Skeletal muscle tissue (tissue), 4 donors: Measurements from ENCODE around the gene ASPN. TPM values are rescaled to one million over a fixed set of nuclear protein-coding genes. Genes with fewer than 3 reads are reported as not detected.

Experiments
- H3K27ac ChIP-seq: one replicate; pipeline ENCODE4 v1.7.0; 2013; ENCODE audit warnings: mild to moderate bottlenecking, low read depth, low read length, inconsistent platforms
- H3K27me3 ChIP-seq, 3 donors: one replicate each; pipeline ENCODE4 v1.7.0; 2013; ENCODE audit warnings: low read length in 3 of 3; ENCODE audit not compliant: control insufficient read depth in 3 of 3, insufficient read depth in 3 of 3
- H3K36me3 ChIP-seq, 3 donors: one replicate each; pipeline ENCODE4 v1.7.0; 2013; ENCODE audit warnings: low read length in 3 of 3; ENCODE audit not compliant: control insufficient read depth in 3 of 3, insufficient read depth in 3 of 3
- H3K4me1 ChIP-seq, 3 donors: one replicate each; pipeline ENCODE4 v1.7.0; 2013; ENCODE audit warnings: low read length in 3 of 3, mild to moderate bottlenecking in 3 of 3; ENCODE audit not compliant: control insufficient read depth in 3 of 3, insufficient read depth in 3 of 3
- H3K4me3 ChIP-seq, 3 donors: one replicate each; pipeline ENCODE4 v1.7.0; 2013; ENCODE audit warnings: low read length in 3 of 3
- H3K9ac ChIP-seq, 3 donors: one replicate each; pipeline ENCODE4 v1.7.0; 2013; ENCODE audit warnings: low read length in 3 of 3, mild to moderate bottlenecking in 3 of 3, moderate library complexity in 2 of 3, low read depth in 1 of 3
- H3K9me3 ChIP-seq, 3 donors: one replicate each; pipeline ENCODE4 v1.7.0; 2013; ENCODE audit warnings: low read length in 3 of 3; ENCODE audit not compliant: control insufficient read depth in 3 of 3
- total RNA-seq: library from RNA; depleted of rRNA; stranded (reverse); fragments of >200 nt; gene quantifications from one replicate; pipeline ENCODE4 v1.2.3, GENCODE V29; 2014
- donor health status: Osteomylitis.

Gene ASPN
- total RNA-seq, 1 donor from 2014 or later, result 213 TPM

DNA sequence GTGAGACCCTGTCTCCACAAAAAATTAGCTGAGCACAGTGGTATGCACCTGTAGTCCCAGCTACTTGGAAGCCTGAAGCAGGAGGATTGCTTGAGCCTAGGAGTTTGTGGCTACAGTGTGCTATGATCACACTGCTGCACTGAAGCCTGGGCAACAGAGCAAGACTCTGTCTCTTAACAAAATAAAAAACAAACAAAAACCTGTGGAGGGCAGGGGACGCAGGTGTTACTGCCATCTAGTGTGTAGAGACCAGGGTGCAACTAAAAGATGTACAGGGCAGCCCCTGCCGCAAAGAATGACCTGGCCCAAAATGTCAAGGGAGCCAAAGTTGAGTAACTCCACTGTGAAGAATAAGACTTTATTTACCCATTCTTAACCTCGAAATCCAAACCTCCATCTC lies 27.1 kb downstream of the ASPN start:
- no peak overlapping the region for H3K9ac ChIP-seq
- no peak overlapping the region for H3K27ac ChIP-seq
- H3K9me3 ChIP-seq, result no peaks in the 10 kb centered on the region
- H3K4me3 ChIP-seq, result no peak overlapping the region
- H3K27me3 ChIP-seq, result no peaks in the 10 kb centered on the region
- no peaks in the 10 kb centered on the region for H3K4me1 ChIP-seq
- H3K36me3 ChIP-seq, result no peaks in the 10 kb centered on the region

GRCh38 chr9:92446536-92446935 lies 35.8 kb downstream of the ASPN start:
- no peaks in the 10 kb centered on the region for H3K27me3 ChIP-seq
- no peak overlapping the region for H3K4me3 ChIP-seq
- H3K36me3 ChIP-seq, result no peaks in the 10 kb centered on the region
- no peak overlapping the region for H3K9ac ChIP-seq
- H3K9me3 ChIP-seq, result no peaks in the 10 kb centered on the region
- H3K4me1 ChIP-seq, result no peaks in the 10 kb centered on the region
- no peak overlapping the region for H3K27ac ChIP-seq

DNA sequence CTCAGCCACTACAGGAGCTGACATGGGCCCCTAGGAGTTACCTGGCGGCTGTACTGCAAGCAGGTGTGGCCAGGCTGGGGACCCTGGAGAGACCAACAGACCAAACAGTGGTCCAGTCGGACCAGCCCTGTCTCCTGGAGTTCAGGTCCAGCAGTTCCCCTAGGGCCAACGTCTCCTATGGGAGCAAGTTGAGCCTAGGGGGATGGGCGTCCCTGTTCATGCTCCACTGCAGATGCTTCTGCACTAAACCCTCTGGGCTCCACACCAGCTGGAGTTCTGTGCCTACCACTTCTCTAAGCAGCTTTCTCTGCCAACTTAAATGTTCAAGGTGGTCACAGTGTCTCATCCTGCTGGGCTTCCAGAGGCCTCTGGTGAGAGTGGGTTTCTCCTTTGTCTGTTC lies 37.5 kb downstream of the ASPN start:
- no peak overlapping the region for H3K9ac ChIP-seq
- no peaks in the 10 kb centered on the region for H3K27me3 ChIP-seq
- H3K4me3 ChIP-seq, result no peak overlapping the region
- H3K9me3 ChIP-seq, result no peaks in the 10 kb centered on the region
- H3K4me1 ChIP-seq, result peaks cover 0 to 2% (median 0%) of the 10 kb centered on the region in 3 donors
- no peak overlapping the region for H3K27ac ChIP-seq
- no peaks in the 10 kb centered on the region for H3K36me3 ChIP-seq

DNA sequence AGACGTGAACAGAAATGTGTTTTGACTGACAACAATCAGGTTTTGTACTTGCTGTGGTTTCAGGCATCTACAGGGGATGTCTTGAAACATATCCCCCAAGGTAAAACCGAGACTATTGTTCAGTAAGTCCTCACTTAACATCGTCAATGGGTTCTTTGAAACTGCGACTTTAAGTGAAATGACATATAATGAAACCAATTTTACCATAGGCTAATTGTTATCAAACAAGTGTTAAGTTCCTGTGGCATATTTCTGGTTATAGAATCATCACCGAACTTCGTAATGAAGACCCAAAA lies 41.6 kb downstream of the ASPN start:
- Histone ChIP-seq H3K27ac (no peak overlapping the region), H3K27me3 (no peaks in the 10 kb centered on the region), H3K9me3 (no peaks in the 10 kb centered on the region), H3K9ac (no peak overlapping the region), H3K4me1 (peaks cover 0 to 3% (median 0%) of the 10 kb centered on the region in 3 donors), H3K4me3 (no peak overlapping the region), H3K36me3 (no peaks in the 10 kb centered on the region)

GRCh38 chr9:92439921-92440750 lies 42.2 kb downstream of the ASPN start:
- H3K4me1 ChIP-seq, result peaks cover 0 to 3% (median 0%) of the 10 kb centered on the region in 3 donors
- H3K9me3 ChIP-seq, result no peaks in the 10 kb centered on the region
- H3K27me3 ChIP-seq, result no peaks in the 10 kb centered on the region
- no peaks in the 10 kb centered on the region for H3K36me3 ChIP-seq
- H3K27ac ChIP-seq, result no peak overlapping the region
- H3K4me3 ChIP-seq, result no peak overlapping the region
- no peak overlapping the region for H3K9ac ChIP-seq

GRCh38 chr9:92438900-92439526 lies 43.3 kb downstream of the ASPN start:
- H3K9me3 ChIP-seq, result no peaks in the 10 kb centered on the region
- no peak overlapping the region for H3K27ac ChIP-seq
- H3K4me3 ChIP-seq, result no peak overlapping the region
- H3K9ac ChIP-seq, result no peak overlapping the region
- H3K27me3 ChIP-seq, result no peaks in the 10 kb centered on the region
- no peaks in the 10 kb centered on the region for H3K36me3 ChIP-seq
- H3K4me1 ChIP-seq, result peaks cover 0 to 3% (median 0%) of the 10 kb centered on the region in 3 donors

DNA sequence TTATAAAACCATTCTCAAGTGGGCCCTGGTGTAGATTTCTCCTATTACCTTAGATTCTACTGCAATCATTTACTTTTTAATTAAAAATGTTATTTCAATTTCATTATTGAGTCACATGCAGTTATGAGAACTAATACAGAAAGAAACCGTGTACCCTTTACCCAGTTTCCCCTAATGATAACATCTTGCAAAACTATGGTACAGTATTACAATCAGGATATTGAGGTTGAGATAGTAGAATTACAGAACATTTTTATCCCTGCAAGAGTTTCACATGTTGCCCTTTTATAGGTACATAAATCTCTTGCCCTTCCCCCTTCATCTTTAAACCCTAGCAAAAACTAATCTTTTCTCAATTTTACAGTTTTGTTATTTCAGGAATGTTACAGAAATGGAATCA lies 47.0 kb downstream of the ASPN start:
- Histone ChIP-seq H3K27me3 (no peaks in the 10 kb centered on the region), H3K27ac (no peak overlapping the region), H3K36me3 (no peaks in the 10 kb centered on the region), H3K4me3 (no peak overlapping the region), H3K9me3 (no peaks in the 10 kb centered on the region), H3K4me1 (peaks cover 0 to 3% (median 0%) of the 10 kb centered on the region in 3 donors), H3K9ac (no peak overlapping the region)

GRCh38 chr9:92432972-92433548 lies 49.2 kb downstream of the ASPN start:
- Histone ChIP-seq H3K27ac (no peak overlapping the region), H3K4me1 (no peaks in the 10 kb centered on the region), H3K9ac (no peak overlapping the region)

GRCh38 chr9:92432350-92432749 lies 50.0 kb downstream of the ASPN start:
- H3K36me3 ChIP-seq, result no peaks in the 10 kb centered on the region
- no peaks in the 10 kb centered on the region for H3K4me1 ChIP-seq
- H3K27ac ChIP-seq, result no peak overlapping the region
- H3K9me3 ChIP-seq, result no peaks in the 10 kb centered on the region
- H3K9ac ChIP-seq, result no peak overlapping the region
- no peak overlapping the region for H3K4me3 ChIP-seq
- H3K27me3 ChIP-seq, result no peaks in the 10 kb centered on the region

More at GRCh38 chr9:92432972-92433548, 49.2 kb downstream of the ASPN start:
- Histone ChIP-seq H3K4me3 (no peak overlapping the region), H3K27me3 (no peaks in the 10 kb centered on the region), H3K36me3 (no peaks in the 10 kb centered on the region), H3K9me3 (no peaks in the 10 kb centered on the region)

DNA sequence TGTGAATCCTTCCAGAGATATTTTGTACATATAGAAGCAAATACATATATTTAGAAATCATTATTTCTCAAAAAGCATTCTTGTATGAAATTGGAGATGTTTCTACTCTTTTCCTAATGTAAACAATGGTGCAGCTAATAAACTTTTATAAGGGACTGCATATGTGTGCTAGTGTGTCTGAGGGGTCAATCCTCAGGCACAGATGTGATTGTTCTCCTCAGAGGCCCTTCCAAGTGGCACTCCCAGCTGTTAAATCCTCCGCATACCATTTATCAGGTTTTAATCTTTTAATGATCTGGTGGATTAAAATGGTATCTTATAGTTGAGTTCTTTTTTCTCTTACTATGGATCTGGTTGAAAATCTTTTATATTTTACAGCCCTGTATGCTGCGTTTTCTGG lies 52.5 kb downstream of the ASPN start:
- Histone ChIP-seq H3K4me3 (no peak overlapping the region), H3K27me3 (no peaks in the 10 kb centered on the region), H3K9ac (no peak overlapping the region), H3K4me1 (no peaks in the 10 kb centered on the region), H3K9me3 (no peaks in the 10 kb centered on the region), H3K27ac (no peak overlapping the region), H3K36me3 (no peaks in the 10 kb centered on the region)
